Naive B cell (primary cell): Measurements from ENCODE around the gene SMARCC1. TPM values are rescaled to one million over a fixed set of nuclear protein-coding genes. Genes with fewer than 3 reads are reported as not detected.
"Not testable (repeated sequence)": the region's sequence is repeated elsewhere in the genome, so short reads cannot be mapped to it uniquely, and the experiment has no call there.

Source experiments
- ATAC-seq, 2 donors: fragments of 150-1000 bp; cut with Tn5 transposase; 2 replicates each; pipeline ENCODE4 v1.10.0; 2021; ENCODE audit warnings: low read depth in 2 of 2, mild to moderate bottlenecking in 2 of 2, moderate library complexity in 2 of 2
- DNase-seq: peaks from one replicate; pipeline ENCODE4 v3.0.0; 2022
- H3K27ac Mint-ChIP-seq, 6 donors: one replicate each; pipeline ENCODE4 v1.8.0; 2020 to 2022; ENCODE audit warnings: mild to moderate bottlenecking in 6 of 6, mixed read lengths in 6 of 6, moderate library complexity in 5 of 6, inconsistent platforms in 2 of 6
- H3K27me3 Mint-ChIP-seq, 3 donors: one replicate each; pipeline ENCODE4 v1.8.0; 2021 to 2022; ENCODE audit warnings: mixed read lengths in 3 of 3, mild to moderate bottlenecking in 1 of 3
- H3K36me3 Mint-ChIP-seq, 2 donors: one replicate each; pipeline ENCODE4 v1.8.0; 2020 to 2022; ENCODE audit warnings: mixed read lengths in 2 of 2, inconsistent platforms in 1 of 2, mild to moderate bottlenecking in 1 of 2
- H3K4me1 Mint-ChIP-seq, 3 donors: one replicate each; pipeline ENCODE4 v1.8.0; 2020 to 2022; ENCODE audit warnings: mixed read lengths in 3 of 3, inconsistent platforms in 1 of 3, mild to moderate bottlenecking in 1 of 3, moderate library complexity in 1 of 3
- H3K4me3 Mint-ChIP-seq, 8 donors: one replicate each; pipeline ENCODE4 v1.8.0; 2020 to 2022; ENCODE audit warnings: mild to moderate bottlenecking in 8 of 8, mixed read lengths in 8 of 8, moderate library complexity in 8 of 8, inconsistent platforms in 2 of 8
- H3K9me3 Mint-ChIP-seq, 7 donors: one replicate each; pipeline ENCODE4 v1.8.0; 2020 to 2022; ENCODE audit warnings: mixed read lengths in 7 of 7, mild to moderate bottlenecking in 5 of 7, inconsistent platforms in 2 of 7, moderate library complexity in 1 of 7
- polyA plus RNA-seq, 6 donors: library from polyadenylated mRNA; unstranded; fragments of 300-500 nt; fragmentation: Illumina TruSeq; gene quantifications; one replicate each; pipeline ENCODE4 v1.2.3, GENCODE V29; 2021; ENCODE audit warnings: low read depth in 6 of 6

The SMARCC1 gene
- polyA plus RNA-seq, 6 donors from 2014 or later = 47.2 to 99.6 (median 73.8) TPM

DNA sequence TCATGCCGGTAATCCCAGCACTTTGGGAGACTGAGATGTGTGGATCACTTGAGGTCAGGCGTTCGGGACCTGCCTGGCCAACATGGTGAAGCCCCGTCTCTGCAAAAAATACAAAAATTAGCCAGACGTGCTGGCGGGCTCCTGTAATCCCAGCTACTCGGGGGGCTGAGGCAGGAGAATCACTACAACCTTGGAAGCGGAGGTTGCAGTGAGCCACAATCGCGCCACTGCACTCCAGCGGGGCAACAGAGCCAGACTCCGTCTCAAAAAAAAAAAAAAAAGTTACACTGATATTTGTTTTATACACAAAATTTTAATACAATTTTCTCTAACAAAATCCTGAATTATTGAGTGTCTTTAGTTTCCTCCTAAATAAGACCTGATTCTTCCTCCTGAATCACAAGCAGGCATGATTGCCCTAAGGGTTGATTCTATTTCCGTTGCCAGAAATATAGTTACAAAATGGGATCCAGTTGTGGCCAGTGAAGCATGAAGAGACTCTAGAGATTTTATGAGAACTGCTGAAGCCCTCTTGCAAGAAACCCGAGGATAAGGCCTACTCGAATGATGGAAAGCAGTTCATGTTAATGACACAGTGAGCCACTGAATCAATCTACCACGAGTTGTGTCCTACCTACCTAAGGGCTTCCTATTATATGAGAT, 9.6 kb upstream of the SMARCC1 start:
- H3K27me3 Mint-ChIP-seq = no peaks in the 10 kb centered on the region
- DNase-seq = no peak
- no peak for ATAC-seq
- no peak overlapping the region for H3K27ac Mint-ChIP-seq
- H3K36me3 Mint-ChIP-seq = no peaks in the 10 kb centered on the region
- H3K9me3 Mint-ChIP-seq = peaks cover 0 to 3% (median 0%) of the 10 kb centered on the region in 7 donors
- peaks cover 0 to 16% (median 5%) of the 10 kb centered on the region in 3 donors for H3K4me1 Mint-ChIP-seq
- H3K4me3 Mint-ChIP-seq = no peak overlapping the region

DNA sequence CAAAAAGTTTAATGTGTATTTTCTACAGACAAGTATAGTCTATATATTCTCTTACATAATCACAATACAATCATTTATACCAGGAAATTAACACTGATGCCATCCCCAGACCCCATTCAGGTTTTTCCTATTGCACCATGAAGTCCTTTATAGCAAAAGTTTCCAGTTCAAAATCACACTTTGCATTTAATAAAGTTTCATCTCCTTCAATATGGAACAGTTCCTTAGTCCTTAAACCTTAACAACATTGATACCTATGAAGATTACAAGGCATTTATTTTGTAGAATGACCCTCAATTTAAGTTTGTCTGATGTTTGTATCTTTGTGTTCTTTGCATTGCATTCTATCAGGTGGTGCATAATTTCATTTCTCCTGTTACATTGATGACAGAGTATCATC, 2.0 kb upstream of the SMARCC1 start:
- no peak for ATAC-seq
- no peak overlapping the region for H3K27ac Mint-ChIP-seq
- peak overlapping the region in 4 of 8 donors; percentile 5 to 54 (median 22) for H3K4me3 Mint-ChIP-seq
- no peaks in the 10 kb centered on the region for H3K27me3 Mint-ChIP-seq
- peaks cover 19 to 41% (median 29%) of the 10 kb centered on the region in 3 donors for H3K4me1 Mint-ChIP-seq
- DNase-seq = no peak
- H3K36me3 Mint-ChIP-seq = no peaks in the 10 kb centered on the region
- H3K9me3 Mint-ChIP-seq = no peaks in the 10 kb centered on the region

DNA sequence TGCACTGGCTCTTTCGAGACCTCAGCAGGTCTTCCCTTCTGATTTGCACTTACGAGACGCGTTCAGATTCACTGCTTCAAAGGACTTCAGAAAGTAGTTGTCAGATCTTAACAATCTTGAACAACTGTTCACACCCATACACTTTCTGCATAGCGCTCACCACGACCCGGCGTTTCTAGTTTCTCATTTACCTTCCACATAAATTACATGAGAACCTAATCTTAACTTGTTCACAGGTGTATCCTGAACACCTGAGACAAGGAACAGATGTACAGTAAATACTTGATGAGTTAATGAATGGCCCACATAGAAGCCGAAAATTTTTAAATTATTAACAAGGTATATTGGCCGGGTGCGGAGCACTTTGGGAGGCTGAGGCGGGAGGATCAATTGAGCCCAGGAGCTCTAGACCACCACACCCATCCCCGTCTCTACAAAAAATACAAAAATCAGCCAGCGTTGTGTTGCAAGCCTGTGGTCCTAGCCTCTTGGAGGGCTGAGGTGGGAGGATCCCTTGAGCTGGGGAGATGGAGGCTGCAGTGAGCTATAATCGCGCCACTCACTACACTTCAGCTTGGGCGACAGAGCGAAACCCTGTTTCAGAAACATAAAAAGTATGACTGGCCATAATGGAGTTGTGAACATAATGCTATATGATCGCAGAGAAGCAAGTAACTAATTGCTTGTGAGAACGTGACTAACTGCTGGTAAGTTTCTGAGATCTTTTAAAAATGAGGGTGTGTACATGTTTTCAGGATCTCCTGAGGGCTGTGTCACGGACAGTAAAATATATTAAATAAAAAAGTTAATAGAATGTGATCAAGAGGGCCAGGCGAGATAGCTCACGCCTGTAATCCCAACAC, 984 bp upstream of the SMARCC1 start:
- DNase-seq (no peak), ATAC-seq (no peak)
- peak overlapping the region; percentile 93 to 100 (median 96) for H3K4me3 Mint-ChIP-seq
- H3K9me3 Mint-ChIP-seq = no peaks in the 10 kb centered on the region
- H3K4me1 Mint-ChIP-seq = peaks cover 19 to 33% (median 29%) of the 10 kb centered on the region in 3 donors
- H3K27me3 Mint-ChIP-seq = no peaks in the 10 kb centered on the region
- H3K36me3 Mint-ChIP-seq = no peaks in the 10 kb centered on the region
- peak overlapping the region; percentile 93 to 97 (median 96) for H3K27ac Mint-ChIP-seq

DNA sequence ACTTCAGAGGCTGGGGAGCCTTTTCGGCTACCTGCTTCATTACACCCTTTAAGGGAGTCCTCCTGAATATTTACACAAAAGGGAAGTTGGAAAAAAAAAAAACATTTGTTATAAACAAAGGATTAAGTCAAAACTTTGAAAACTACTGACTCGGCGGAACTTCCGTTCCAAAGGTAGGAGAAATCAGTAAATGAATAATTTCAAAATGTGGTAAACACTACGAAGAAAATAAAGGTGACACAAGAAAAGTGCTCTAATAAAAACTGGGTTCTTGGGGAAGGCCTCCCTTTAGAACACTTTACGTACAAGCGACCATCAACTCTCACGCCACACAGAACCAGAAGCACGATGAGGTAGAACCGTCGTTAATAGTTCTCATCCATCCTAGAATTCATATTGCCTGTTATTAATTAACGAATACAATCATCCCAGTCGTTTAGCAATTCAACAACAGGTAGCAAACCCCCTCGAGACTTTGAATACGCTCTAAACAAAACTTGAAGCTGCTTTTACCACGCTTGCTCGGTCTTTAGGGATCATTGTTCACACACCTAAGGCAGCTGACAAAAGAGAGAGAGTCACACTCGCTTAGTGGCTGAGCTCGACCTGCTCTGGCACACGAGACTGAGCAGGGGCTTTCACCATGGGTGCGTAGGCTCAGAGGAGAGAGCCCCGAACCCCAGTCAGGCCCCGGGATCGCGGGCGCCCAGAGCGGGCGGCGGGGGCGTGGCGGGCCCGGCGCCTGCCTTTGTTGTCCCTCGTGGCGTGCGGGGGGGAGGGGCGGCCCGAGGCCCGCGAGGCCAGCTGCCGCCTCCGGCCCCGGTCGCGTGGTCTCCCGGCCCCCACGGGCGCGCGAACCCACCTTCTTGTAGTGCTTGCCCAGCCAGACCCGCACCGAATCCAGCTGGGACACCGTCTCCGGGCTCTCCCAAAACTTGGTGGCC, 680 bp downstream of the SMARCC1 start:
- H3K4me3 Mint-ChIP-seq = peak overlapping the region; percentile 93 to 100 (median 96)
- H3K27me3 Mint-ChIP-seq = no peaks in the 10 kb centered on the region
- H3K36me3 Mint-ChIP-seq = no peaks in the 10 kb centered on the region
- peak; percentile 60 to 66 for ATAC-seq
- peak overlapping the region; percentile 89 to 98 (median 97) for H3K27ac Mint-ChIP-seq
- peaks cover 19 to 44% (median 29%) of the 10 kb centered on the region in 3 donors for H3K4me1 Mint-ChIP-seq
- H3K9me3 Mint-ChIP-seq = no peaks in the 10 kb centered on the region
- peak; percentile 63 for DNase-seq

DNA sequence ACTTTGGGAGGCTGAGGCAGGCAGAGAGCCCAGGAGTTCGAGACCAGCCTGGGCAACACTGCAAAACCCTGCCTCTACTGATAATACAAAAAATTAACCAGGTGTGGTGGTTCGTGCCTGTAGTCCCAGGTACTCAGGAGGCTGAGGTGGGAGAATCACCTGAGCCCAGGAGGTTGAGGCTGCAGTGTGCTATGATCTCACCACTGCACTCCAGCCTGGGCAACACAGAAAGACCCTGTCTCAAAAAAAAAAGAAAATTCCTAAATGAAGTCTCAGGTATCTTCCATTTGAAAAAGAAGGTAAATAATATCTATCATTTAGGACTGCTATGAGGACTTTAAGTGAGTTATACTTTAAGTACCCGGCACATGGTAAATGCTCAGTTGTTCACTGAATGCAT, 2.9 kb downstream of the SMARCC1 start:
- ATAC-seq = no peak
- H3K36me3 Mint-ChIP-seq = no peaks in the 10 kb centered on the region

DNA sequence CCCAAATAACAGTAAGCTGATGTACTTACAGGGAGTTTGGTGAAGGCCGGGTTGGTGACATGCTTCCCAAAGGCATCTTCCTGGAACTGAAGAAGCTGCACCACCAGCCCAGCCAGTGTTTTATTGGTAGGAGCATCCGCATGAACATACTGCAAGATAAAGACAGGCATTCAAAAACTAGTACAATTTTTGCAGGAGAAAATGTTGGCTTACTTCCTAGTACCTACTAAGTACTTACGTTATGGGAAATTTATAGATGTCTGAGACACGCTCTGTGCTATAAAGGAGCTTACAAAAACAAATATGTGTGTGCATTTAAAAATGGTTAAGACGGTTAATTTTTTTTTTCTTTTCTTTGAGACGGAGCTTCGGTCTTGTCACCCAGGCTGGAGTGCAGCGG, 8.9 kb downstream of the SMARCC1 start:
- H3K27ac Mint-ChIP-seq = peak overlapping the region in 1 of 6 donors; percentile 6
- no peak overlapping the region for H3K4me3 Mint-ChIP-seq
- H3K36me3 Mint-ChIP-seq = peaks cover 4 to 7% of the 10 kb centered on the region in 2 donors
- no peaks in the 10 kb centered on the region for H3K27me3 Mint-ChIP-seq
- DNase-seq (no peak), ATAC-seq (no peak)
- no peaks in the 10 kb centered on the region for H3K9me3 Mint-ChIP-seq
- peaks cover 4 to 30% (median 7%) of the 10 kb centered on the region in 3 donors for H3K4me1 Mint-ChIP-seq

More for the DNA sequence above, 2.9 kb downstream of the SMARCC1 start:
- H3K27ac Mint-ChIP-seq = no peak overlapping the region
- DNase-seq = no peak
- peaks cover 19 to 57% (median 36%) of the 10 kb centered on the region in 3 donors for H3K4me1 Mint-ChIP-seq
- H3K4me3 Mint-ChIP-seq = peak overlapping the region in 2 of 8 donors; percentile 53 to 100
- no peaks in the 10 kb centered on the region for H3K9me3 Mint-ChIP-seq
- no peaks in the 10 kb centered on the region for H3K27me3 Mint-ChIP-seq

DNA sequence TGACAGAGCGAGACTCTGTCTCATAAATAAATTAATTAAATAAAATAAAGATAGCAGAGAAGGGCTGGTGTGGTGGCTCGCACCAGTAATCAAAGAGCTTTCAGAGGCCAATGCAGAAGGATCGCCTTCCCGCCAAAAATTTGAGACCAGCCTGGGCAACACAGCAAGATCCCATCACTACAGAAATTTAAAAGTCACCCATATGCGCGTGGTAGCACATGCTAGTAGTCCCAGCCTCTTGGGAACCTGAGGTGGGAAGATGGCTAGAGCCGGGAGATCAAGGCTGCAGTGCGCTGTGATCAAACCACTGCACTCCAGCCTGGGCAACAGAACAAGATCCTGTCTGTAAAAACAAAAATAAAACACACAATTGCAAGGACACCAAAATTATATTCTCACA, 9.6 kb downstream of the SMARCC1 start:
- Mint-ChIP-seq H3K36me3 (peaks cover 4 to 7% of the 10 kb centered on the region in 2 donors), H3K9me3 (no peaks in the 10 kb centered on the region), H3K4me3 (no peak overlapping the region), H3K27ac (no peak overlapping the region), H3K4me1 (peaks cover 4 to 27% (median 7%) of the 10 kb centered on the region in 3 donors), H3K27me3 (no peaks in the 10 kb centered on the region)
- ATAC-seq (no peak), DNase-seq (no peak)

DNA sequence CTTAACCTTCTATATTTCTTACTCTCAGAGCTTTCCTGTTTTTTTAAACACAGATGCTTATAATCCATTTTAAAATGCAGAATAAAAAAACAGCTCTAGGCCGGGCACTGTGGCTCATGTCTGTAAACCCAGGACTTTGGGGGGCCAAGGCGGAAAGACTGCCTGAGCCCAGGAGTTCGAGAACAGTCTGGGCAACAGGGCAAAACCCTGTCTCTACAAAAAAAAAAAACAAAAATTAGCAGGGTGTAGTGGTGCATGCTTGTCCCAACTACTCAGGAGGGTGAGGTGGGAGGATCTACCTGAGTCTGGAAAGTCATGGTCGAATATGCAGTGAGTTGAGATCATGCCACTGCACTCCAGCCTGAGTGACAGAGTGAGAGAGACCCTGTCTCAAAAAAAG, 15.5 kb downstream of the SMARCC1 start:
- no peak overlapping the region for H3K27ac Mint-ChIP-seq

DNA sequence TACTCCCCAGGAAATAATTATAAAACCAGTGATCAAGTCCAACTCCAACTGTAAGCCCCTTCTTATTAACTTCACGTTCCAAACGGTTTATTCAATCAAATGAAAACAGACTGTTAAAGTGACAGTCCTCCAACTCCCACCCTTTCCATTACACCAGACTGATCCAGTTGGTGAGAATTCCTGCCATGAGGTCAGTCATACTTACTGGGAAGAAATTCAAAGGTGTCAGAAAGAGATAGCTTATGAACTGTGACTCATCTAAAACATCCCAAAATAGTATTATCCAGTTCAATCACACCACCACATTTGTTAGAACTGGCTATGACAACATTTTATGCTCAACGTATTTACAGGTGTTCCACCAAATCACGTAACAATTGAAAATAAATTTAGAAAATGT, 19.5 kb downstream of the SMARCC1 start:
- ATAC-seq = no peak
- H3K9me3 Mint-ChIP-seq = no peaks in the 10 kb centered on the region
- H3K27ac Mint-ChIP-seq = peak overlapping the region in 5 of 6 donors; percentile 25 to 92 (median 54)
- no peaks in the 10 kb centered on the region for H3K27me3 Mint-ChIP-seq
- no peaks in the 10 kb centered on the region for H3K36me3 Mint-ChIP-seq
- DNase-seq = no peak
- H3K4me1 Mint-ChIP-seq = peaks cover 4 to 9% (median 6%) of the 10 kb centered on the region in 3 donors
- no peak overlapping the region for H3K4me3 Mint-ChIP-seq

More for the DNA sequence above, 15.5 kb downstream of the SMARCC1 start:
- Mint-ChIP-seq H3K4me1 (peaks cover 6 to 9% (median 8%) of the 10 kb centered on the region in 3 donors), H3K9me3 (no peaks in the 10 kb centered on the region), H3K4me3 (no peak overlapping the region), H3K36me3 (peaks cover 2 to 4% of the 10 kb centered on the region in 2 donors), H3K27me3 (no peaks in the 10 kb centered on the region)
- no peak for DNase-seq
- no peak for ATAC-seq

DNA sequence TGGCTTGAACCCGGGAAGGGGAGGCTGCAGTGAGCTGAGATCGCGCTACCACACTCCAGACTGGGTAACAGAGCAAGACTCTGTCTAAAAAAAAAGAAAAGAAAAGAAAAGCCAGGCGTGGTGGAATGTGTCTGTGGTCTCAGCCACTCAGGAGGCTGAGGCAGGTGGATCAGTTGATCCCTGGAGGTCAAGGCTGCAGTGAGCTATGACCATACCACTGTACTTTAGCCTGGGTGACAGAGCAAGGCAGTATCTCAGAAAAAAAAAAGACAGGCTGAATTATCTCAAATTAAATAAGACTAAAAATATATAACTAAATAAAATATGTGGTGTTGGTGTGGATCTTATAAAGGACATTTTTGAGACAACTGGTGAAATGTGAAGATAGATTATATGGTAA, 20.6 kb downstream of the SMARCC1 start:
- no peaks in the 10 kb centered on the region for H3K27me3 Mint-ChIP-seq
- H3K36me3 Mint-ChIP-seq = no peaks in the 10 kb centered on the region
- H3K4me1 Mint-ChIP-seq = peaks cover 4 to 16% (median 15%) of the 10 kb centered on the region in 3 donors
- ATAC-seq = no peak
- DNase-seq = no peak
- no peaks in the 10 kb centered on the region for H3K9me3 Mint-ChIP-seq
- H3K27ac Mint-ChIP-seq = peak overlapping the region in 3 of 6 donors; percentile 52 to 54 (median 53)
- no peak overlapping the region for H3K4me3 Mint-ChIP-seq

DNA sequence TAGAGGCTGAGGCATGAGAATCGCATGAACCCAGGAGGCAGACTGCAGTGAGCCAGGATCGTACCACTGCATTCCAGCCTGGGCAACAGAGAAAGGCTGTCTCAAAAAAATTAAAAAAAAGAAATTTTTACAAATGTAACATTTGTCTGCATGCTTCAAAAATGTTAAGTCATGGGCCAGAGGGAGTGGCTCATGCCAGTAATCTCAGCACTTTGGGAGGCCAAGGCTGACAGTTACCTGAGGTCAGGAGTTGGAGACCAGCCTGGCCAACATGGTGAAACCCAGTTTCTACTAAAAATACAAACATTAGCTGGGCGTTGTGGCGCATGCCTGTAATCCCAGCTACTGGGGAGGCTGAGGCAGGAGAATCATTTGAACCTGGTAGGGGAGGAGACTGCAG, 21.5 kb downstream of the SMARCC1 start:
- not testable (repeated sequence) for H3K36me3 Mint-ChIP-seq, DNase-seq, H3K27me3 Mint-ChIP-seq, H3K9me3 Mint-ChIP-seq, ATAC-seq, H3K4me3 Mint-ChIP-seq
- Mint-ChIP-seq H3K4me1 (peaks cover 4 to 16% (median 15%) of the 10 kb centered on the region in 3 donors), H3K27ac (peak overlapping the region in 2 of 6 donors; percentile 52 to 61)

DNA sequence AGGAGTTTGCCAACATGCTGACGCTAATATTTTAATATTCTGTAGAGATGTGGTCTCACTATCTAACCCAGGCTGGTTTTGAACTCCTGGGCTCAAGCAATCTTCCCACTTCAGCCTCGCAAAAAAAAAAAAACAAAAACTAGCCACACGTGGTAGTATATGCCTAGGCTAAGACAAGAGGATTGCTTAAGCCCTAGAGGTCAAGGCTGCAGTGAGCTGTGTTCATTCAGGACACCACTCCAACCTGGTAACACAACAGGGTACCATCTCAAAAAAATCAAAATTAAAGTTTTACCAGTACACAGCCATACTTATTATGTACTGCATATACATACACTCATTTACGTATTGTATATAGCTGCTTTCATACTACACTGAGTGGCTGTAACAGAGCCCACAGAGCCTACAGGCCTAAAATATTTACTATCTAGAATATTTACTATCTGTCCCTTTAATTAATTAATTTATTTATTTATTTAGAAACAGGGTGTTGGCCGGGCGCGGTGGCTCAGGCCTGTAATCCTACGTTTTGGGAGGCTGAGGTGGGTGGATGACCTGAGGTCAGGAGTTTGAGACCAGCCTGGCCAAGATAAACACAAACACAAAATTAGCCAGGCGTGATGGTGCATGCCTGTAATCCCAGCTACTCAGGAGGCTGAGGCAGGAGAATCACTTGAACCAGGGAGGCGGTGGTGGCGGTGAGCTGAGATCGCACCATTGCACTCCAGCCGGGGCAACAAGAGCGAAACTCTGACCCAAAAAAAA, 23.2 kb downstream of the SMARCC1 start:
- Mint-ChIP-seq H3K27me3 (no peaks in the 10 kb centered on the region), H3K36me3 (no peaks in the 10 kb centered on the region), H3K4me3 (no peak overlapping the region), H3K4me1 (peaks cover 4 to 20% (median 12%) of the 10 kb centered on the region in 3 donors), H3K27ac (no peak overlapping the region), H3K9me3 (no peaks in the 10 kb centered on the region)
- ATAC-seq = no peak
- no peak for DNase-seq
